Erythroblast (primary cell): ENCODE results near the gene OR13J1.
A peak's percentile ranks its signal among the peaks of the same experiment; 100 is the strongest.
"Not testable (repeated sequence)": the region's sequence is repeated elsewhere in the genome, so short reads cannot be mapped to it uniquely, and the experiment has no call there.

Source experiments
- DNase-seq, 2 experiments: peaks; one replicate each; lab custom pipeline; 2025; lab: John Stamatoyannopoulos, UW
- GATA1 ChIP-seq: IDR thresholded peaks from 2 replicates; pipeline ENCODE4 v1.6.1; 2011; ENCODE audit warnings: low read depth, mild to moderate bottlenecking, control low read depth, low read length, moderate library complexity
- POLR2A ChIP-seq: IDR thresholded peaks from 2 replicates; pipeline ENCODE4 v1.6.1; 2011; ENCODE audit warnings: mild to moderate bottlenecking, low read length

Gene OR13J1, protein sequence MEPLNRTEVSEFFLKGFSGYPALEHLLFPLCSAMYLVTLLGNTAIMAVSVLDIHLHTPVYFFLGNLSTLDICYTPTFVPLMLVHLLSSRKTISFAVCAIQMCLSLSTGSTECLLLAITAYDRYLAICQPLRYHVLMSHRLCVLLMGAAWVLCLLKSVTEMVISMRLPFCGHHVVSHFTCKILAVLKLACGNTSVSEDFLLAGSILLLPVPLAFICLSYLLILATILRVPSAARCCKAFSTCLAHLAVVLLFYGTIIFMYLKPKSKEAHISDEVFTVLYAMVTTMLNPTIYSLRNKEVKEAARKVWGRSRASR

GRCh38 chr9:35870351-35870923 is at the start of gene OR13J1:
Gene OR13J1, minus strand, starts transcription at chr9:35870401. Its CDS starts 0 bp downstream, at chr9:35870401.
- no peak for DNase-seq
- TF ChIP-seq GATA1 (no peak), POLR2A (no peak)

- DNase-seq: peak in 1 of 2 experiments; percentile 31
- TF ChIP-seq POLR2A (no peak), GATA1 (no peak)
These were observed 49.2 kb upstream of the OR13J1 start for GRCh38 chr9:35919212-35920008.

GRCh38 chr9:35918780-35919179 is 48.6 kb upstream of the OR13J1 start:
- DNase-seq: no peak
- no peak for TF ChIP-seq POLR2A
- no peak for TF ChIP-seq GATA1

GRCh38 chr9:35917261-35917660 is 47.1 kb upstream of the OR13J1 start:
- no peak for TF ChIP-seq GATA1
- TF ChIP-seq POLR2A: no peak
- DNase-seq: no peak

GRCh38 chr9:35915681-35916294 is 45.6 kb upstream of the OR13J1 start:
- no peak for DNase-seq
- TF ChIP-seq POLR2A (no peak), GATA1 (no peak)

- no peak for TF ChIP-seq POLR2A
- no peak for TF ChIP-seq GATA1
- DNase-seq: no peak
These were observed 44.2 kb upstream of the OR13J1 start for GRCh38 chr9:35914301-35914807.

DNA sequence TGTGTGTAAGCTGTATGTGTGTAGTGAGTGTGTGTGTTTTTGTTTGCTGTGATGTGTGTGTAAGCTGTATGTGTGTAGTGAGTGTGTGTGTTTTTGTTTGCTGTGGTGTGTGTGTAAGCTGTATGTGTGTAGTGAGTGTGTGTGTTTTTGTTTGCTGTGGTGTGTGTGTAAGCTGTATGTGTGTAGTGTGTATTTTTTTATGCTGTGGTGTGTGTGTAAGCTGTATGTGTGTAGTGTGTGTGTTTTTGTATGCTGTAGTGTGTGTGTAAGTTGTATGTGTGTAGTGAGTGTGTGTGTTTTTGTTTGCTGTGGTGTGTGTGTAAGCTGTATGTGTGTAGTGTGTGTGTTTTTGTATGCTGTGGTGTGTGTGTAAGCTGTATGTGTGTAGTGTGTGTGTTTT is 43.2 kb upstream of the OR13J1 start:
- DNase-seq: not testable (repeated sequence)

DNA sequence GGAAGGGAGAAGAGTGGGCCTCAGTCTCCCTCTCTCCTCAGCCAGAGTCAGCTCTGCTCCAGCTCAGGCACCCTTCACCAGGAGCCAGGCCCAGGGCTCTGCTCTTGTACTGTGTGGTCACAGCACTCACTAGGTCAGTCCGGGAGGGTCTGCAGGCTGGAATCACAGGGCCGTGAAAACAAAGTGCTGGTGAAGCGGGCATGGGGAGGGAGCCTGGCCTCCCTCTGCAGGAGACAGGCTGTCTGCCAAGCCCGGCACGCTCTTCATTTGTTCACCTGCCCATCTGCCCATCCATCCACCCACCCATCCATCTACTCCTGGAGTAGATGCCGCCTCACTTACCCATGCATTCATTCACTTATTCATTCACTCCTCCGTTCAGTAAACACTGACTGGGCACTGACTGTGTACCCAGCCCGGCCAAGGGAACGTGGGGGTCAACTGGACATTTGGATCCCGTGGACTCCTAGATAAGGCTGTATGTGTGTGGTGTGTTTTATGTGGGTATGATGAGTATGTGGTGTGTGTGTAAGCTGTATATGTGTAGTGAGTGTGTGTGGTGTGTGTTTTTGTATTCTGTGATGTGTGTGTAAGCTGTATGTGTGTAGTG is 42.7 kb upstream of the OR13J1 start:
- TF ChIP-seq POLR2A: no peak
- no peak for TF ChIP-seq GATA1
- DNase-seq: no peak

- TF ChIP-seq POLR2A (no peak), GATA1 (no peak)
- no peak for DNase-seq
These were observed 41.5 kb upstream of the OR13J1 start for GRCh38 chr9:35911690-35912089.

DNA sequence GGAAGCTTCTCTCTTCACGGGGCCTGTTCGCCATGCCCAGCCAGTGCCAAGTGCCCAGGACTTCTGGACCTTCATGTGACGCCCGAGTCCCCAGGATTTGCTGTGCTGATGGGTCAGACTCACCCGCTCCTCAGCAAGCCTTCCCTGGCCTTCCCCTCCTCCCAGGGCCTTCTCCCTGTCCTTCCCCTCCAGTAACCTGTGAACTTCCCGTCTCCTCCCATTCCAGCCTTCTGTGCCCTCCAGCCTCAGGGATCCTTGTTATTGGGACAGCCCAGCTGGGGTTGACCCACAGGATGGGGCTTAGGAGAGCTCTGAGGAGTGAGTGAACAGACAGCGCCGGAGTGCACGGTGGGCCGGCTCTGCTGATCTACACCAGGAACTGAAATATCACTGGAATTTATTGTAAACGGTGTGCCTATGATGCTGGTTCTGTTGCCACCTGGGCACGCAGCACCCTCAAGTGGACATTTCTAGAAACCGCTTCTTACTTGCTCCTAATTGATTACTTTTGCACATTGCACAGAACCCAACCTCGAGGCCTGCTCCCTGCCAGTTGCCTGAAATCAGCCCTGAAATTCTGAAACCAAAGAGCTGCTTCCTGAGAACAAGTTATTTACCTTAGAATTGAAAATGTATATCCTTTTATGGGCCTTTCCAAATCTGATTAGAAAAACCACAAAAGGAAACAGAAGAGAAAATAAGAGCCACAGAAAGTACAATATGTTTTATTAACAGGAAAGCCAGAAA is 40.6 kb upstream of the OR13J1 start:
- DNase-seq: peak; percentile 45 to 54
- no peak for TF ChIP-seq POLR2A
- no peak for TF ChIP-seq GATA1

DNA sequence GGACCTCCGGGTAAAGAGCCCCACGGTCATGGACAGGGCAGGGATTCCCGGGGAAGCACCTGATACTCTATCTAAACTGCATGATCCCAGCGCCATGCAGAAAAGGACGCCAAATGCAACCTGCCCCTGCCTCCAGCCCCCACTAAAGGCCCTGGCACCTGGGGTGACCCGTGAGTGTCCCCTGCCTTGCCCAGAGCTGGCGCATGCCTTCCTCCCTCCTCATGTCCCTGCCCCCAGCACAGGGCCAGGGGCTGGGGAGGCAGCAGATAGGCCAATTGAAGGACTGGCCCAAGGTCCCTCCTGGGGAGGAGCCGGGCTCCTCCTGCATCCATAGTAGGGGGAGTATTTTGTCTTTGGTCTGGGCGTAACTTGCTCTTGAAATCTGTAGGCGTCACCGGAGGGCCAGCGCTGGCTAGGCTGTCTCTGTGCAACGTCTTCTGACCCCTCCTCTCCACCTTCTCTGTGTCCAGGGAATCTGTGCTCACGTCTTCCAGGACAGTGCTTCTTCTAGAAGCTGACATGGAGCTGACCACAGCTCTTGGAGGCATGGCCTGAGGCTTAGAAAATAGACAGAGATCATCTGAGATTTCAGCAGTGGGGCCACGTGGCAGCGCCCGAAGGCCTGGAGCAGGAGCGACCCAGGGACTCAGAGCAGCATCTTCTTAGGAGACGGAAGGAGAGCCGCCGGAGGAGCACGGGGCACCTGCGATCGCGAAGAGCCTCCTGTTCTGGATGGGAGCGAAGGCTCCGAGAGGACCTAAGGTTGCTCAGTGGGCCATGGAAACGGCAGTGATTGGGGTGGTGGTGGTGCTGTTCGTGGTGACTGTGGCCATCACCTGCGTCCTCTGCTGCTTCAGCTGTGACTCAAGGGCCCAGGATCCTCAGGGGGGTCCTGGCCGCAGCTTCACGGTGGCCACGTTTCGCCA is 39.7 kb upstream of the OR13J1 start:
- DNase-seq: no peak
- TF ChIP-seq POLR2A: no peak
- TF ChIP-seq GATA1: no peak

DNA sequence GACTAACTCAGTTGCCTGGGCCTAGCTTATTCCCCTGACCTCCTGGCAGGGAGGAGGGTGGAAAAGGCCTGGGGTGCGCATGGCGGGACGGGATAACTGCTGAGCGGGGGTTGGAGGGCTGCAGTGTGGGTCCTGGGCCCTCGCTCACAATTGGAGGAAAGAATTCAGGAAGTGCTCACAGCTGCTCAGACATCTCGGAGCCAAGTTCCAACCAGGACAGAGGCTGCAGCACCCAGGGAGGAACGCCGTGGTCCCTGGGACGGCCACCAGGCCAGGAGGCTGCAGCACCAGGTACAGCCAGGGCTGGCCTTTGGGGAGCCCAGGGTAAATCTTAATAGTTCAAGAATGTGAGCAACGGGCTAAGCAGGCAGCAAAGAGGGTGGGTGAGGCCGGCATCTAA is 39.1 kb upstream of the OR13J1 start, which contains the start of gene SPAAR:
Gene SPAAR (plus strand): TSS at position 217 of the 400 bp plus-strand sequence. CDS start 974 bp downstream, outside the sequence.
- no peak for DNase-seq
- no peak for TF ChIP-seq GATA1
- TF ChIP-seq POLR2A: no peak
